Measurements from ENCODE around the gene NEURL1B. TPM values are rescaled to one million over a fixed set of nuclear protein-coding genes. Genes with fewer than 3 reads are reported as not detected.

The NEURL1B gene
- total RNA-seq, 2 experiments from 2014 or later: 0.32 to 0.57 TPM

GRCh38 chr5:172721455-172722326 is 80.6 kb downstream of the NEURL1B start:
- H3K4me2 ChIP-seq (ENCODE audit: low read length): no peak overlapping the region
- no peaks in the 10 kb centered on the region for H3K4me1 ChIP-seq (ENCODE audit: insufficient read depth, low read length, poor library complexity, severe bottlenecking)
- no peaks in the 10 kb centered on the region for H3K36me3 ChIP-seq (ENCODE audit: insufficient read depth, low read length)
- CTCF ChIA-PET (ENCODE audit: unreplicated experiment): no interaction called here
- no peak for DNase-seq (ENCODE audit: low spot score)
- no peaks in the 10 kb centered on the region for H3K9me3 ChIP-seq (ENCODE audit: low read length)
- no peak overlapping the region for H3K4me3 ChIP-seq (ENCODE audit: low read depth, low read length, poor library complexity, severe bottlenecking)
- POLR2A ChIA-PET: no interaction called here
- H2AFZ ChIP-seq (ENCODE audit: low read length): no peak overlapping the region
- no peak overlapping the region for H3K27ac ChIP-seq (ENCODE audit: low read depth, low read length, poor library complexity, severe bottlenecking)
- TF ChIP-seq EZH2phosphoT487 (IDR thresholded peaks at IDR 0.05; ENCODE audit: borderline replicate concordance, low read depth, low read length): no peak
- TF ChIP-seq, protein P1, sequence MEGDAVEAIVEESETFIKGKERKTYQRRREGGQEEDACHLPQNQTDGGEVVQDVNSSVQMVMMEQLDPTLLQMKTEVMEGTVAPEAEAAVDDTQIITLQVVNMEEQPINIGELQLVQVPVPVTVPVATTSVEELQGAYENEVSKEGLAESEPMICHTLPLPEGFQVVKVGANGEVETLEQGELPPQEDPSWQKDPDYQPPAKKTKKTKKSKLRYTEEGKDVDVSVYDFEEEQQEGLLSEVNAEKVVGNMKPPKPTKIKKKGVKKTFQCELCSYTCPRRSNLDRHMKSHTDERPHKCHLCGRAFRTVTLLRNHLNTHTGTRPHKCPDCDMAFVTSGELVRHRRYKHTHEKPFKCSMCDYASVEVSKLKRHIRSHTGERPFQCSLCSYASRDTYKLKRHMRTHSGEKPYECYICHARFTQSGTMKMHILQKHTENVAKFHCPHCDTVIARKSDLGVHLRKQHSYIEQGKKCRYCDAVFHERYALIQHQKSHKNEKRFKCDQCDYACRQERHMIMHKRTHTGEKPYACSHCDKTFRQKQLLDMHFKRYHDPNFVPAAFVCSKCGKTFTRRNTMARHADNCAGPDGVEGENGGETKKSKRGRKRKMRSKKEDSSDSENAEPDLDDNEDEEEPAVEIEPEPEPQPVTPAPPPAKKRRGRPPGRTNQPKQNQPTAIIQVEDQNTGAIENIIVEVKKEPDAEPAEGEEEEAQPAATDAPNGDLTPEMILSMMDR (conservative IDR thresholded peaks at IDR 0.05; ENCODE audit: low read length): no peak
- H4K20me1 ChIP-seq (ENCODE audit: insufficient read depth, low read length): no peaks in the 10 kb centered on the region
- intact Hi-C loops (cut with micrococcal nuclease; ENCODE audit: unreplicated experiment): no loop called here
- H3K9me2 ChIP-seq (ENCODE audit: insufficient read depth, low read length): no peaks in the 10 kb centered on the region
- BruUV-seq (replicated peaks): no TSS peak
- no peaks in the 10 kb centered on the region for H3K79me2 ChIP-seq (ENCODE audit: insufficient read depth, low read depth, low read length)

DNA sequence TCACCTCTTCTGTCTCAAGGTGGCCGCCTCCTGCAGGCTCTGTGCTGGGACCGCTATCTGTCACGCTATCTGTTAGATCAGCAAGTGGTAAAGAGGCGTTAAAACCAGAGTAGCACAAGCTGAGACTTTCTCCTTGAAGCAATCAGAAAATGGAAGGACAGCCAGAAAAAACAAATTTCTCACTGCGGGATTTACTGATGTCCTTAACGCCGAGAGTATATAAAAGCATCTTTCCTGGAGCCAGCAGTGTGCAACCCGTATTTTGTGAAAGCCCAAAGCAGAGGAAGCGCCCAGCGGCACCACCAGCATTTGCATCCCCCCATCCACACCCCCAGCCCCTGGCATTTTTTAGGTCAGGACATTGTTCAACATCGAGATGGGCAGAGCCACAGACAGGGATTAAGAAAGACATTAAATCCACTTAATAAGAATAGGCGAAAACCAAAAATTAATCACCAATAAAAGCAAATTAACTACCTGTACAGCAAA is 81.3 kb downstream of the NEURL1B start:
- intact Hi-C loops (cut with micrococcal nuclease; ENCODE audit: unreplicated experiment): no loop called here
- Histone ChIP-seq H3K4me3 (ENCODE audit: low read depth, low read length, poor library complexity, severe bottlenecking) (no peak overlapping the region), H3K9me2 (ENCODE audit: insufficient read depth, low read length) (no peaks in the 10 kb centered on the region), H3K36me3 (ENCODE audit: insufficient read depth, low read length) (no peaks in the 10 kb centered on the region), H3K4me2 (ENCODE audit: low read length) (no peak overlapping the region), H4K20me1 (ENCODE audit: insufficient read depth, low read length) (no peaks in the 10 kb centered on the region), H3K79me2 (ENCODE audit: insufficient read depth, low read depth, low read length) (no peaks in the 10 kb centered on the region), H3K9me3 (ENCODE audit: low read length) (no peaks in the 10 kb centered on the region), H2AFZ (ENCODE audit: low read length) (no peak overlapping the region), H3K4me1 (ENCODE audit: insufficient read depth, low read length, poor library complexity, severe bottlenecking) (no peaks in the 10 kb centered on the region), H3K27ac (ENCODE audit: low read depth, low read length, poor library complexity, severe bottlenecking) (no peak overlapping the region)
- DNase-seq (ENCODE audit: low spot score): no peak
- no TSS peak for BruUV-seq (replicated peaks)
- ChIA-PET POLR2A (no interaction called here), CTCF (ENCODE audit: unreplicated experiment) (no interaction called here)
- TF ChIP-seq, protein P1 (conservative IDR thresholded peaks at IDR 0.05; ENCODE audit: low read length): no peak
- TF ChIP-seq EZH2phosphoT487 (IDR thresholded peaks at IDR 0.05; ENCODE audit: borderline replicate concordance, low read depth, low read length): no peak

DNA sequence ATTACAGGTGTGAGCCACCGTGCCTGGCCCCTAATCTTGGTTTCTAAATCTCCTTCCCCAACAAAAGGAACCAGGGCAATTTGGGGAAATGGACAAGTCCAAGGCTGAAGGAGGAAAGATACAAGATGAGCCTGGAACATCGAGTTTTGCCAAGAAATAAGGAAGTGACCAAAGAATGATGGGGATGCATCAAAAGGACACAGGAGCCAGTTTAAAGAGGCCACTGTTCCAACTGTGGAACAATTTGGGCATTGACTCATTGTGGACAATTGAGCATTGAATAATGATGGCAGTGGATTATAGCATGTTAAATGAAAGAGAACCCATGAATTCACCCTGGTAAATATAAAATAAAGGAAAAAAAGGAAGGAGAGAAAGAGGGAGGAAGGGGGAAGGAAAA is 82.4 kb downstream of the NEURL1B start:
- H3K9me3 ChIP-seq (ENCODE audit: low read length): no peaks in the 10 kb centered on the region
- BruUV-seq (replicated peaks): no TSS peak
- no peak for DNase-seq (ENCODE audit: low spot score)
- no peaks in the 10 kb centered on the region for H4K20me1 ChIP-seq (ENCODE audit: insufficient read depth, low read length)
- ChIA-PET POLR2A (interaction anchor here (0.6 kb wide), 1 partner anchor 54 kb away, joined by 3 read pairs; no protein-coding TSS in a partner anchor), CTCF (ENCODE audit: unreplicated experiment) (no interaction called here)
- no peak overlapping the region for H3K4me3 ChIP-seq (ENCODE audit: low read depth, low read length, poor library complexity, severe bottlenecking)
- H3K4me2 ChIP-seq (ENCODE audit: low read length): no peak overlapping the region
- no peak overlapping the region for H3K27ac ChIP-seq (ENCODE audit: low read depth, low read length, poor library complexity, severe bottlenecking)
- no peaks in the 10 kb centered on the region for H3K9me2 ChIP-seq (ENCODE audit: insufficient read depth, low read length)
- TF ChIP-seq EZH2phosphoT487 (IDR thresholded peaks at IDR 0.05; ENCODE audit: borderline replicate concordance, low read depth, low read length): no peak
- TF ChIP-seq, protein P1 (conservative IDR thresholded peaks at IDR 0.05; ENCODE audit: low read length): no peak
- no peaks in the 10 kb centered on the region for H3K36me3 ChIP-seq (ENCODE audit: insufficient read depth, low read length)
- H2AFZ ChIP-seq (ENCODE audit: low read length): no peak overlapping the region
- no peaks in the 10 kb centered on the region for H3K4me1 ChIP-seq (ENCODE audit: insufficient read depth, low read length, poor library complexity, severe bottlenecking)
- H3K79me2 ChIP-seq (ENCODE audit: insufficient read depth, low read depth, low read length): no peaks in the 10 kb centered on the region
- intact Hi-C loops (cut with micrococcal nuclease; ENCODE audit: unreplicated experiment): no loop called here
